ENCODE results near the gene CNIH4. TPM values are rescaled to one million over a fixed set of nuclear protein-coding genes. Genes with fewer than 3 reads are reported as not detected.

The CNIH4 gene
- total RNA-seq, 4 donors from 2014 or later: 28.9 to 51.2 (median 42.6) TPM

DNA sequence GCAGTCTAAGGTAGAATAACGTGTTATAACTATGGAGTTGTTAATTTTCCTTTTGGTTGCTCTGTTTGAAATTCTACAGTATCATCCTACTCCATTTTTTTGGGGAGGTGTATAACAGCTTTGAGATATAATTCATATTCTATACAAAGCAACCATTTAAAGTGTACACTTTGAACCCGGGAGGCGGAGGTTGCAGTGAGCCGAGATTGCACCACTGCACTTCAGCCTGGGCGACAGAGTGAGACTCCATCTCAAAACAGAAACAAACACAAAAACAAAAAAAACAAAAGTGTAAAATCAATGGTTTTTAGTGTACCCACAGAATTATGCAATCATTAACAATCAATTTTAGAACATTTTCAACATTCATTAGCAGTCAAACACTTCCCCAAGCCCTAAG lies 33.8 kb downstream of the CNIH4 start:
- Histone ChIP-seq H3K4me1 (no peaks in the 10 kb centered on the region), H3K9me3 (no peaks in the 10 kb centered on the region), H3K4me3 (no peak overlapping the region), H3K27ac (no peak overlapping the region), H3K27me3 (no peaks in the 10 kb centered on the region), H3K36me3 (no peaks in the 10 kb centered on the region)
- no peak for TF ChIP-seq POLR2A (IDR thresholded peaks at IDR 0.05)
- TF ChIP-seq, protein P1, sequence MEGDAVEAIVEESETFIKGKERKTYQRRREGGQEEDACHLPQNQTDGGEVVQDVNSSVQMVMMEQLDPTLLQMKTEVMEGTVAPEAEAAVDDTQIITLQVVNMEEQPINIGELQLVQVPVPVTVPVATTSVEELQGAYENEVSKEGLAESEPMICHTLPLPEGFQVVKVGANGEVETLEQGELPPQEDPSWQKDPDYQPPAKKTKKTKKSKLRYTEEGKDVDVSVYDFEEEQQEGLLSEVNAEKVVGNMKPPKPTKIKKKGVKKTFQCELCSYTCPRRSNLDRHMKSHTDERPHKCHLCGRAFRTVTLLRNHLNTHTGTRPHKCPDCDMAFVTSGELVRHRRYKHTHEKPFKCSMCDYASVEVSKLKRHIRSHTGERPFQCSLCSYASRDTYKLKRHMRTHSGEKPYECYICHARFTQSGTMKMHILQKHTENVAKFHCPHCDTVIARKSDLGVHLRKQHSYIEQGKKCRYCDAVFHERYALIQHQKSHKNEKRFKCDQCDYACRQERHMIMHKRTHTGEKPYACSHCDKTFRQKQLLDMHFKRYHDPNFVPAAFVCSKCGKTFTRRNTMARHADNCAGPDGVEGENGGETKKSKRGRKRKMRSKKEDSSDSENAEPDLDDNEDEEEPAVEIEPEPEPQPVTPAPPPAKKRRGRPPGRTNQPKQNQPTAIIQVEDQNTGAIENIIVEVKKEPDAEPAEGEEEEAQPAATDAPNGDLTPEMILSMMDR (IDR thresholded peaks at IDR 0.05): no peak
- no peak for DNase-seq
- intact Hi-C loops (cut with DNase I; ENCODE audit: low total_unique reads): no loop called here

- Histone ChIP-seq H3K36me3 (no peaks in the 10 kb centered on the region), H3K27me3 (no peaks in the 10 kb centered on the region), H3K4me3 (no peak overlapping the region), H3K27ac (no peak overlapping the region), H3K4me1 (no peaks in the 10 kb centered on the region), H3K9me3 (no peaks in the 10 kb centered on the region)
- no peak for DNase-seq
- intact Hi-C loops (cut with DNase I; ENCODE audit: low total_unique reads): no loop called here
- TF ChIP-seq POLR2A (IDR thresholded peaks at IDR 0.05): no peak
- TF ChIP-seq, protein P1 (IDR thresholded peaks at IDR 0.05): no peak
Observed at GRCh38 chr1:224392411-224393249, 36.0 kb downstream of the CNIH4 start.

DNA sequence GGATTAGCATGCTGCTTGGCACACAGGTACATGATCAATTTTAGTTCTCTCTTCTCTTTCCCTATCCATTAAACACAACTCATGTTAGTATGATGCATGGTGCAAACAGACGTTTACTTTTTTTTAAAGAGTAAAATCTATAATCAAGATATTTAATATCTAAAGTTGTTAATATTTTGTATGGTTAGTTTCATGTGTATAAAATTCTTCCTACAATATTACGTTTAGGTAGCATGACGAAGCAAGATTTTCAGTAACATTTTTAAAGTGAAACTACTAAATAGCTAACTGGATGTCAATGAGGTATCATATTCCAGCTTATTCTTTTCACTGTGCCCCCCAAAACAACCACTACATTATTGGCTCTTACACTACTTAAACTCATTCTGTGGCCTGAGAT lies 36.6 kb downstream of the CNIH4 start:
- H3K4me3 ChIP-seq: no peak overlapping the region
- TF ChIP-seq, protein P1 (IDR thresholded peaks at IDR 0.05): no peak
- no peaks in the 10 kb centered on the region for H3K4me1 ChIP-seq
- no peaks in the 10 kb centered on the region for H3K9me3 ChIP-seq
- no peaks in the 10 kb centered on the region for H3K27me3 ChIP-seq
- no peak for DNase-seq
- no peak overlapping the region for H3K27ac ChIP-seq
- no peaks in the 10 kb centered on the region for H3K36me3 ChIP-seq
- intact Hi-C loops (cut with DNase I; ENCODE audit: low total_unique reads): no loop called here

DNA sequence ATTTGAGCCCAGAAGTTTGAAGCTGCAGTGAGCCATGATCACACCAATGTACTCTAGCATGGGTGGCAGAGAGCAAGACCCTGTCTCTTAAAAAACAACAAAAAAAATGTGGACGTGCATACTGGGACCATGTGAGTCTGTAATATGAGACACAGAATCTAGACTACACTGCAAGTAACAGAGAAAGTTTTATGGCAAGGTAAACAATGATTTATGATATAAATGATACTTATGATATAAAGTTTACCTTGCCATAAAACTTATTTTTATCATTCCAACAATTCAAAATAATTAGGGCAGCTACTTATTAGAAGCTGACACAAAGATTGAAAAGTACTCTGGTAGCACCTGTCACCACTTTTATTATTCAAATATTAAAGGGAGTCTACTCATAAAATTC lies 43.2 kb downstream of the CNIH4 start:
- H3K9me3 ChIP-seq: no peaks in the 10 kb centered on the region
- TF ChIP-seq POLR2A (IDR thresholded peaks at IDR 0.05): no peak
- no peak overlapping the region for H3K4me3 ChIP-seq
- H3K36me3 ChIP-seq: no peaks in the 10 kb centered on the region
- H3K27ac ChIP-seq: no peak overlapping the region
- no peaks in the 10 kb centered on the region for H3K4me1 ChIP-seq
- intact Hi-C loops (cut with DNase I; ENCODE audit: low total_unique reads): no loop called here
- no peak for DNase-seq
- H3K27me3 ChIP-seq: no peaks in the 10 kb centered on the region

DNA sequence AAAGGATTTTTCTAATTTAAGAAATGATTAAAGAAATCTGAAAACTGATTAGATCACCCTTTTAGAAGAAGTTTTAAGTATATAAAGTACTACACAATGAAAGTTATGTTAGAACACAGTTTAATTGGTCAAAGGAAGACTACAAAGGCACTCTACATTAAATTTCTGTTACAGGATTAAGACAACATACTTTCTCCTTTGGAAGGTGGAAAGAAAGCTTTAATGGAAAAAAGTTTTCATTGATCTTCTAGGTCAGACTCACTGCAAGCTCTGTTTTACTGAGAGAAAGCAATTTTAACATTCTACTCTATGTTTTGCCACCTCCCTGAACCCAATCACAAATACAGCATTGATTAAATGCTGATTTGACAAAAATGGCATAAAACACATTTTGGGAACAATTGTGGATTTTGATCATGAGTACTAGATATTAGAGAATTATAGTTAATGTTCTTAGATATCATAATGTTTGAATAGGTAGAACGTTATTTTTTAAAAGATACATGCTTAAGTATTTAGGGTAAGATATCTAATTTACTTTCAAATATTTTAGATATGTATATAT lies 45.9 kb downstream of the CNIH4 start:
- intact Hi-C loops (cut with DNase I; ENCODE audit: low total_unique reads): no loop called here
- TF ChIP-seq, protein P1 (IDR thresholded peaks at IDR 0.05): no peak
- no peak for TF ChIP-seq POLR2A (IDR thresholded peaks at IDR 0.05)
- Histone ChIP-seq H3K9me3 (no peaks in the 10 kb centered on the region), H3K36me3 (no peaks in the 10 kb centered on the region), H3K4me1 (no peaks in the 10 kb centered on the region), H3K27me3 (no peaks in the 10 kb centered on the region), H3K4me3 (no peak overlapping the region), H3K27ac (no peak overlapping the region)
- DNase-seq: no peak

Data from uterus (tissue), 4 donors.